Brain microvascular endothelial cell (primary cell): ENCODE data around the gene FAM81A.
A peak's percentile ranks its signal among the peaks of the same experiment; 100 is the strongest.
"Not testable (repeated sequence)": the region's sequence is repeated elsewhere in the genome, so short reads cannot be mapped to it uniquely, and the experiment has no call there.

ENCODE experiments used
- DNase-seq: peaks from one replicate; pipeline ENCODE4 v3.0.0-alpha.2; 2020
- H3K27ac ChIP-seq: fragments of 250-450 bp; sonication (Bioruptor Pico); 2 replicates; pipeline ENCODE4 v1.5.1; 2020; ENCODE audit warnings: mild to moderate bottlenecking, moderate library complexity
- H3K27me3 ChIP-seq: fragments of 250-450 bp; sonication (Bioruptor Pico); replicated peaks from 2 replicates; pipeline ENCODE4 v1.5.1; 2020; ENCODE audit warnings: mild to moderate bottlenecking
- H3K36me3 ChIP-seq: fragments of 250-450 bp; sonication (Bioruptor Pico); replicated peaks from 2 replicates; pipeline ENCODE4 v1.5.1; 2020; ENCODE audit warnings: mild to moderate bottlenecking
- H3K4me3 ChIP-seq: 2 replicates; pipeline ENCODE4 v1.5.1; 2011; ENCODE audit warnings: low read depth, mild to moderate bottlenecking, control low read depth, low read length, moderate library complexity
- CTCF ChIP-seq: IDR thresholded peaks from 2 replicates; pipeline ENCODE4 v1.5.1; 2011; ENCODE audit warnings: low read depth, mild to moderate bottlenecking, moderate library complexity, low read length, control low read depth, inconsistent platforms; ENCODE audit errors: missing control alignments
- in situ Hi-C: cut with HindIII; loops from 2 replicates; pipeline ENCODE4 v1.10.0; 2017; ENCODE audit warnings: low sequenced_read_pairs, low pct_ligation_motif_present

Gene FAM81A

DNA sequence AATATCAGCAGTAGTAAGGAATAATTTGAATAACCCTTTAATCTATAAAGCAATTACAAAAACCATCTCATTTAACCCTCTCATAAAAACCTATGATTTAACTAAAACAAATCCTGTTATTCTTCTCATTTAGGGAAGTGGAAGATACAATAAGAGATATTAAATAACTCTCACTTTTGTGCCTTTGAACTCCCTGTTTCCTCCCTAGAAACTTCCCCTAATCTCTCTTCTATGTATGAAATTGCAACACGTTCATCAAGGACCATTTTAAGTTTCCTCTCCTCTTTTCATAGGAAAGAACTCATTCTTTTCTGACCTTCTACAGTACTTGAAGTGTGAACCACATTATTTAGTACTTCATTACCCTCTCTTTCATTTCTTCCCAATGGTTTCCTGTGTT, 18.8 kb upstream of the FAM81A start:
- in situ Hi-C loops = no loop called here

GRCh38 chr15:59420108-59420507, 17.9 kb upstream of the FAM81A start:
- no peak for DNase-seq
- no peak for TF ChIP-seq CTCF
- in situ Hi-C loops = no loop called here

More for the DNA sequence above, 18.8 kb upstream of the FAM81A start:
- Histone ChIP-seq H3K27ac (no peak overlapping the region), H3K36me3 (no peaks in the 10 kb centered on the region), H3K27me3 (no peaks in the 10 kb centered on the region), H3K4me3 (no peak overlapping the region)
- no peak for DNase-seq
- no peak for TF ChIP-seq CTCF

DNA sequence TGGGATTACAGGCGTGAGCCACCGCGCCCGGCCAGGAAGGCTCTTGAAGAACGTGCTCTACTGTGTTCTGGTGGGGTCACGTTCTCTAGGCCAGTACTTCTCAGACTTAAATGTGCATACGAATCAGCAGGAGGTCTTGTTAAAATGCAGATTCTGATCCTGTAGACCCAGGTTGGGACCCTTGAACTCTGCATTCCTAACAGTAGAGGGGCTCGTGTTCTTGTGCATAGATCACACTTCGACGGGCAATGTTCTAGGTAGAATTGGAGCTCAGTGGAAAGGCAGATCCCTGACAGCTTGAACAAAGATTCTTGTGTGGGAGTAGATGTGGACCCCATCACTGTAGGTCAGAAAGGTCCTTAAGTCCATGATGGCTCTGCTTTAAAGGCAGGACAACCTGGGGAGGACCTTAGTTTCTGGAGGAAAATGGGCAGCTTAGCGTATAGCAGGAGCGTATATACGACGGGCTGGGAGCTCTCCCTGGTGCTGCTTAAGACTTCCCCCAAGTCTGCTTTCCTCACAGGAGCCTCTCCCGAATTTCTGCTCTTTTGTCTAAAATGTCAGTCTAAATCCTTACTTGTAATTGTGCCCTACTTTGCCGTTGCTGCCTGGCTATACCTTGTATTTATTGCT, 16.9 kb upstream of the FAM81A start:
- no peaks in the 10 kb centered on the region for H3K36me3 ChIP-seq
- in situ Hi-C loops = no loop called here
- no peaks in the 10 kb centered on the region for H3K27me3 ChIP-seq
- TF ChIP-seq CTCF = no peak
- DNase-seq = peak; percentile 35
- H3K4me3 ChIP-seq = no peak overlapping the region
- no peak overlapping the region for H3K27ac ChIP-seq

More at GRCh38 chr15:59420108-59420507, 17.9 kb upstream of the FAM81A start:
- H3K4me3 ChIP-seq = no peak overlapping the region
- no peaks in the 10 kb centered on the region for H3K36me3 ChIP-seq
- H3K27ac ChIP-seq = no peak overlapping the region
- no peaks in the 10 kb centered on the region for H3K27me3 ChIP-seq

DNA sequence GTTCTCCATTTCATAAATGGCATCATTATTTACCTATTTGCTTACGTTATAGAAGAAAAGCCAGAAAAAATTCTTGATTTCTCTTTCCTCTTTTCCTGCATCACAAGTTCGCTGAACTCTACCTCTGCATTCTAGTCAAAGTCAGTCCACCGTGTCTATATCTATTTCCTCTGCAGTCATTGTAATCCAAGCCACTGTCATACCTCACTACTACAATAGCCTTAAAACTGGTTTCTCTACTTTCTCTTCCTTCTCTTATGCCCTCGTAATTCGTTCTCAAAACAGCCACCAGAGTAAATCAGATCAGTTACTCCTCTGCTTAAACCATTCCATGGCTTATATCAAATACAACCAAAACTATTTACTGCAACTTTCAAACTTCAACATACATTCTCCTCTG, 13.4 kb upstream of the FAM81A start:
- Histone ChIP-seq H3K4me3 (no peak overlapping the region), H3K36me3 (no peaks in the 10 kb centered on the region), H3K27ac (no peak overlapping the region), H3K27me3 (no peaks in the 10 kb centered on the region)
- DNase-seq = no peak
- in situ Hi-C loops = no loop called here
- no peak for TF ChIP-seq CTCF

DNA sequence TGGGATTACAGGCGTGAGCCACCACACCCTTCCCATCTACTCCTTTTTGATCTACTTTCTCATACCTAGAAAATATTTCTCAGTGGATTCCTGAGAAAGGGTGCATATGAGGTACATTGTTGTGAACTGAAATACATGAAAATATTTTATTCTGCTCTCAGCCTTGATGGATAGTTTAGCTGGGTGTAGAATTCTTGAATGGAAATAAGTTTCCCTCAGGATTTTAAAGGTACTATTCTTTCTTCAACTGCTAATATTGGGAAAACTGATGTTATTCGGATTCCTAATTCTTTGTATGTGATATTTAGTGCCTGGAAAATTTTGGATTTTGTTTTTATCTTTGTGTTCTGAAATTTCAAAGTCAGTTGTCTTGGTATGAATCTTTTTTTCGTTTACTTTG, 9.1 kb upstream of the FAM81A start:
- H3K4me3 ChIP-seq, H3K27ac ChIP-seq, DNase-seq, H3K36me3 ChIP-seq, in situ Hi-C loops, H3K27me3 ChIP-seq: not testable (repeated sequence)

- H3K36me3 ChIP-seq = no peaks in the 10 kb centered on the region
- no peaks in the 10 kb centered on the region for H3K27me3 ChIP-seq
- no peak for TF ChIP-seq CTCF
- no peak overlapping the region for H3K4me3 ChIP-seq
- DNase-seq = no peak
- in situ Hi-C loops = no loop called here
- no peak overlapping the region for H3K27ac ChIP-seq
These were observed 5.6 kb upstream of the FAM81A start for GRCh38 chr15:59432389-59432788.
